WERI-Rb-1 (cell line): Measurements from ENCODE around the gene TCFL5.

Experiments
- DNase-seq: peaks from one replicate; pipeline ENCODE4 v3.0.0-alpha.2; 2020
- H3K27ac ChIP-seq: fragments of 250-450 bp; sonication (Bioruptor Pico); 2 replicates; pipeline ENCODE4 v1.5.1; 2020; ENCODE audit warnings: mild to moderate bottlenecking, moderate library complexity
- H3K27me3 ChIP-seq: fragments of 250-450 bp; sonication (Bioruptor Pico); 2 replicates; pipeline ENCODE4 v1.5.1; 2021; ENCODE audit warnings: mild to moderate bottlenecking, low read depth, moderate library complexity; ENCODE audit not compliant: insufficient read depth, severe bottlenecking
- H3K36me3 ChIP-seq: fragments of 250-450 bp; sonication (Bioruptor Pico); 2 replicates; pipeline ENCODE4 v1.5.1; 2020; ENCODE audit warnings: mild to moderate bottlenecking, moderate library complexity
- H3K4me3 ChIP-seq: 2 replicates; pipeline ENCODE4 v1.5.1; 2011; ENCODE audit warnings: low read depth, mild to moderate bottlenecking, control low read depth, low read length
- H3K9me3 ChIP-seq: fragments of 250-450 bp; sonication (Bioruptor Pico); 2 replicates; pipeline ENCODE4 v1.5.1; 2021; ENCODE audit warnings: mild to moderate bottlenecking, moderate library complexity; ENCODE audit not compliant: severe bottlenecking
- TF ChIP-seq, protein P1 (sequence below): IDR thresholded peaks from 2 replicates; pipeline ENCODE4 v1.5.1; 2011; ENCODE audit warnings: low read depth, mild to moderate bottlenecking, control low read depth, inconsistent platforms, low read length

Gene TCFL5

DNA sequence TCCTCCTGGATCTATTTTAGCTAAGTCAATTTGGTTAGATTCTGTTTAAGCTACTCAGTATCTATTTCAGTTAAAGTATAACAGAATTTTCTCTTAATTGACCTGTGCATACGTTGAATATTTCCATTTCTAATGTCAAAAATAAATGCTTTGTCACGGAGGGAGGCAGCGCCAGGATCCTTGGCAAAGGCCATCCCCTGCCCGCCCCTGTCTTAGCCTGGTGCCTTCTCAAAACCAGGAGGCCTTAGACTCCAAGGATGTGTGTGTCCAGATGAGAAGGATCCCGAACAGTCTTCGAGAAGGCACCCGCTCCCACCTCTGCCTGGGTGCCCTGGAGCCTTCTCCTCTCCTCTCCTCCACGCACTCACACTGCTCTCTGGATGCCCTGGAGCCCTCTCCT lies 22.4 kb downstream of the TCFL5 start:
- no peak for DNase-seq
- Histone ChIP-seq H3K36me3 (peaks cover 2% of the 10 kb centered on the region), H3K4me3 (no peak overlapping the region), H3K27ac (no peak overlapping the region), H3K27me3 (no peaks in the 10 kb centered on the region), H3K9me3 (no peaks in the 10 kb centered on the region)
- TF ChIP-seq, protein P1, sequence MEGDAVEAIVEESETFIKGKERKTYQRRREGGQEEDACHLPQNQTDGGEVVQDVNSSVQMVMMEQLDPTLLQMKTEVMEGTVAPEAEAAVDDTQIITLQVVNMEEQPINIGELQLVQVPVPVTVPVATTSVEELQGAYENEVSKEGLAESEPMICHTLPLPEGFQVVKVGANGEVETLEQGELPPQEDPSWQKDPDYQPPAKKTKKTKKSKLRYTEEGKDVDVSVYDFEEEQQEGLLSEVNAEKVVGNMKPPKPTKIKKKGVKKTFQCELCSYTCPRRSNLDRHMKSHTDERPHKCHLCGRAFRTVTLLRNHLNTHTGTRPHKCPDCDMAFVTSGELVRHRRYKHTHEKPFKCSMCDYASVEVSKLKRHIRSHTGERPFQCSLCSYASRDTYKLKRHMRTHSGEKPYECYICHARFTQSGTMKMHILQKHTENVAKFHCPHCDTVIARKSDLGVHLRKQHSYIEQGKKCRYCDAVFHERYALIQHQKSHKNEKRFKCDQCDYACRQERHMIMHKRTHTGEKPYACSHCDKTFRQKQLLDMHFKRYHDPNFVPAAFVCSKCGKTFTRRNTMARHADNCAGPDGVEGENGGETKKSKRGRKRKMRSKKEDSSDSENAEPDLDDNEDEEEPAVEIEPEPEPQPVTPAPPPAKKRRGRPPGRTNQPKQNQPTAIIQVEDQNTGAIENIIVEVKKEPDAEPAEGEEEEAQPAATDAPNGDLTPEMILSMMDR, result no peak

DNA sequence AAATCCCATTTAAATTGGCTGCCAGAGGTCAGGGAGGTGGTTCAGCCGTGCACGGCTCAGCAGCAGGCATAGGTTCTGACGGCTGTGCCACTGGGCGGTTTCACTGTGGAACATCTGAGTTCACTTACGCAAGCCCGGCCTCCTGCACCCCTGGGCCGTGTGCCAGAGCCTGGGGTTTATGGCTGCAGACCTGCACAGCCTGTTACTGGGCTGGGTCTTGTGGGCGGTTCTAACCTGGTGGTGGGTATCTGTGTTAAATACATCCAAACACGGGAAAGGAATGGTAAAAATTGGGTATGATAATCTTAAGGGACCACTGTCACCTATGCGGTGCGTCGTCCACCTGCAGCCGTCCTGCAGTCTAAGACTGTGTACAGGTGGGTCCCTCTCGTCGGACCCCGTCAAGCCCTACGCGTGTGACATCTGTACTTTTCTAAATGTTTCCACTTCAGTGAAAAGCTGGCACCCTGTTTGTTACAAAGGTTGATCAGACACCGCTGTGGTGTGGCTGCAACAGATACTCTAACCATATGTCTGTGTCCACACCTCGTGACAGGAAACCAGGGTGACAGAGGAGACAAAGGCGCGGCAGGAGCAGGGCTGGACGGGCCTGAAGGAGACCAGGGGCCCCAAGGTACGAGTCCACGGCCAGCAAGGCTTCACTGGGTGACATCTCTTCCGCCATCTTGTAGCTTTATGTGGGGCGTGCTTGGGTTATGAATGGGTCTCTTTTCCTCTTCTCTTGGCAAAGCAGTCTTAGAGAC lies 23.3 kb downstream of the TCFL5 start:
- TF ChIP-seq, protein P1, result no peak
- H3K27me3 ChIP-seq, result no peaks in the 10 kb centered on the region
- no peak for DNase-seq
- H3K27ac ChIP-seq, result no peak overlapping the region
- H3K4me3 ChIP-seq, result no peak overlapping the region
- H3K9me3 ChIP-seq, result no peaks in the 10 kb centered on the region
- peaks cover 2% of the 10 kb centered on the region for H3K36me3 ChIP-seq

- Histone ChIP-seq H3K27ac (no peak overlapping the region), H3K36me3 (peaks cover 2% of the 10 kb centered on the region), H3K27me3 (no peaks in the 10 kb centered on the region), H3K9me3 (no peaks in the 10 kb centered on the region), H3K4me3 (no peak overlapping the region)
- DNase-seq, result no peak
- TF ChIP-seq, protein P1, result no peak
Observed at GRCh38 chr20:62837790-62838127, 23.9 kb downstream of the TCFL5 start.

GRCh38 chr20:62836967-62837490 lies 24.6 kb downstream of the TCFL5 start:
- TF ChIP-seq, protein P1, result no peak
- DNase-seq, result no peak
- no peaks in the 10 kb centered on the region for H3K27me3 ChIP-seq
- peaks cover 2% of the 10 kb centered on the region for H3K36me3 ChIP-seq
- H3K4me3 ChIP-seq, result no peak overlapping the region
- H3K9me3 ChIP-seq, result no peaks in the 10 kb centered on the region
- H3K27ac ChIP-seq, result no peak overlapping the region

DNA sequence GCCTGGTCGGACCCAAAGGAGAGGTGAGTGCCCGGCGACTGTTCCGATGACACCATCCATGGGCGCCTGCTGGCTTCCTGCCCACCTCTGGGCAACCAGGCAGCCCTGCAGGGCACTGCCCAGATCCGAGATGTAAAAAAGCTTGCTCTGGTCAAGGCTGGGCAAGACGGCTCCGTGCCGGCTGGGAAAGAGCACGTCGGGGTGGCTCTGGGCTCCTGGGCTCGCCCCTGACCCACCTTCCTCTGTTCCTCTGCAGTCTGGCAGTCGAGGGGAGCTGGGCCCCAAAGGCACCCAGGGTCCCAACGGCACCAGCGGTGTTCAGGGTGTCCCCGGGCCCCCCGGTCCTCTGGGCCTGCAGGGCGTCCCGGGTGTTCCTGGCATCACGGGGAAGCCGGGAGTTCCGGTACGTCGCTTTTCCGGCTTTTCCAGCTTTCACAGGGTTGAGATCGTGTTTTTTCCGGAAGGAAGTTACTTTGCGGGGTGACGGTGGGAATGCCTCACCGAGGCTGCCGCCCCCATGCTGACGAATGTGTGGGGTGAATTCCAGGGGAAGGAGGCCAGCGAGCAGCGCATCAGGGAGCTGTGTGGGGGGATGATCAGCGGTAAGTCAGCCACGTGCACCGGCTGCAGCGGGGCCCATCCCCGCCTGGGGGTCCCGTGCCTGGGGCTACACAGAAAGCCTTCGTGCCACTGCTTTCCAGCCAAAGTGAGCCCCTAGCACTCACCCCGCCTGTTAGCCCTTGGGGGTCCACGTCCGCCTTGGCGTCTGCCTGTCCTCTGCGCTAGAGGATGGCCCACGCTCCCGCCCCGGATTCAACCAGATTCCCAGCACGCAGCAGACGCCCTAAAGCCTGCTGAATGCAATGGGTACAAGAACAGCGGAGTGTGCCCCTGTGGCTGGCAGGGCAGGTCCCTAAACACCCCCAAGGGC lies 25.4 kb downstream of the TCFL5 start:
- Histone ChIP-seq H3K27ac (no peak overlapping the region), H3K27me3 (no peaks in the 10 kb centered on the region), H3K36me3 (peaks cover 2% of the 10 kb centered on the region; the same call in 1 of the 2 replicates), H3K4me3 (no peak overlapping the region), H3K9me3 (no peaks in the 10 kb centered on the region)
- no peak for DNase-seq
- TF ChIP-seq, protein P1, result no peak
